Femur (tissue), 1 donor: ENCODE data around the gene INPP5D.
"Not testable (repeated sequence)": the region's sequence is repeated elsewhere in the genome, so short reads cannot be mapped to it uniquely, and the experiment has no call there.

Source experiments
- DNase-seq: peaks from one replicate; pipeline ENCODE4 v3.0.0-alpha.2; 2017

INPP5D gene

GRCh38 chr2:233096006-233096405, 35.9 kb downstream of the INPP5D start:
- no peak for DNase-seq

GRCh38 chr2:233098618-233099017, 38.5 kb downstream of the INPP5D start:
- no peak for DNase-seq

DNA sequence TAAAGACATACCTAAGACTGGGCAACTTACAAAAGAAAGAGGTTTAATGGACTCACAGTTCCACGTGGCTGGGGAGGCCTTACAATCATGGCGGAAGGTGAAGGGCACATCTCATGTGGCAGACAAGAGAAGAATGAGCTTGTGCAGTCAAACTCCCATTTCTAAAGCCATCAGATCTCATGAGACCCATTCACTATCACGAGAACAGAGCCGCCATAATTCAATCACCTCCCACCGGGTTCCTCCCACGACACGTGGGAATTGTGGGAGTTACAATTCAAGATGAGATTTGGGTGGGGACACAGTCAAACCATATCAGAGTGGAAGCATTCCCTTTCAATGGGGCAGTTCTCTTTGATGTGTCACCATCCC, 39.7 kb downstream of the INPP5D start:
- not testable (repeated sequence) for DNase-seq

DNA sequence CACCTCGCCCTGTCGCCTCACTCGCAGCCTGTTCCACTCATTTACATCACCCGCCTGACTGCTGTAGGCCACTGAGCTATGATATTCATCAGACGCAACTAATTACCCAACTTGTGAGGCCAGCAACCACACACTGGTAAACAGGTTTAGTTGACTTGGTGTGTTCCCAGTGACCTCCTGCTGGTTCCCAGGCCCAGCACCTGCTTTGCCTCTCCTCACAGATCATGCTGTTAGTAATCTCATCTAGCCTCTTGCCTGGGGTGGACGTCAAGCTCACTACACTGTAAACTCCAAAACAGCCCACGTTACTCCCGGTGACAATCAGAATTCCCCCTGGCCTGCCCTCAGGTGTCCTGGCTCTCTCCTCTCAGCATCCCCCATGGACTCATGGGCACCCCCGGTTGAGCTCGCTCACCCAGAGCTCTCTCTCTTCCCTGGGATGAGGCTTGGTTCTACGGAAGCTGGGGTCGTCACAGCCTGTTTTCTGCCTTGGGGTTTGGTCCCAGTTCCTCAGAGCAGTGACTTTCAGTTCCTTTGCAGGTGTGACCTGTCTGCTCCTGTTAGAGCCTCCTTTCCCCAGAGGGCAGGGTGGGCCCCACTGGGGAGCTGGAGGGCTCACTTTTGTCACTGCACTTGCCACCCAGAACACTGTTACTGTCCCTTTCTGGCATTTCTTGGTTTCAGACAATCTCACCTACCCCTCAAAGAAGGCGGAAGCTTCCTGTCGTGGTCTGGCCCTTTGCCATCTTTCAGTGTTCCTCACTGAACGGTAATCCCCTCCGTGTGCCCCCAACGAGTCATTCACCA, 40.3 kb downstream of the INPP5D start:
- DNase-seq = no peak

GRCh38 chr2:233101141-233101540, 41.0 kb downstream of the INPP5D start:
- DNase-seq = no peak

GRCh38 chr2:233101816-233102215, 41.7 kb downstream of the INPP5D start:
- DNase-seq = no peak

- DNase-seq = no peak
Measured at GRCh38 chr2:233105156-233105895, 45.2 kb downstream of the INPP5D start.

DNA sequence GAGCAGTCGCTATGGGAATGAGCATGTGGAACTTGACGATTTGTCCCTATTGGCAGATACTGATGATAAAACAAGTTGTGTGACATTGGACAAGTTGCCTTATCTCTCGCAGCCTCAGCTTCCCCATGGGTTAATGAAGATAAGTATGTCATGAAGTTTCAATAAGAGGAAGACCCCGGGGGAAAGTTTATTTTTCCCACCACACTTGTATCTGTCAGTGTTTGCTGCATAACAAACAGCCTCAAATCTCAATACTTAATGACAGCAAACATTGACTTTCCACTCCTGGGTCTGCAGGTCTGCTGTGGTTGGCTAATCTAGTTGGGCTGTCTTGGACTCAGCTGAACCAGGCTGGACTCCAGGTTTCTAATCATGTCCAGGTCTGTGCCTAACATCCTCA, 45.8 kb downstream of the INPP5D start:
- DNase-seq = no peak

GRCh38 chr2:233107011-233107410, 46.9 kb downstream of the INPP5D start:
- no peak for DNase-seq

- peak; percentile 58 for DNase-seq
Measured at GRCh38 chr2:233107831-233108300, 47.7 kb downstream of the INPP5D start.

GRCh38 chr2:233108611-233109490, 48.7 kb downstream of the INPP5D start:
- DNase-seq = no peak

DNA sequence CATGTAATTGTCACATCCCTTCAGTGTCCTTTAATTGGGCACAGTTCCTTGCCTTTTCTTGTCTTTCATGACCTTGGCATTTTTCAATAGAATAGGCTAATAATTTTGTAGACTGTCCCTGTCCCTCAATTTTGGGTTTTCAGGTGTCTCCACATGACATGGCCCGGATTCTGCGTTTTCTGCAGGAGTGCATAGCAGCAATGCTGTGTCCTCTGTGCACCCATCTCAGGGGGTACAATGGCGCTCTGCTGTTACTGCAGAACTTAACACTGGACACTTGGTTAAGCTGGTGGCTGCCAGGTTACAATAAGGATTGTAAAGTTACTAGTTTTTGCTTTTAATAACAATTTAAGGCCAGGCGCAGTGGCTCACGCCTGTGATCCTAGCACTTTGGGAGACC, 51.3 kb downstream of the INPP5D start:
- no peak for DNase-seq

- DNase-seq = no peak
Measured at GRCh38 chr2:233112329-233112728, 52.2 kb downstream of the INPP5D start.

- DNase-seq = no peak
Measured at GRCh38 chr2:233112776-233113452, 52.8 kb downstream of the INPP5D start.

- no peak for DNase-seq
Measured at GRCh38 chr2:233114421-233114861, 54.3 kb downstream of the INPP5D start.

DNA sequence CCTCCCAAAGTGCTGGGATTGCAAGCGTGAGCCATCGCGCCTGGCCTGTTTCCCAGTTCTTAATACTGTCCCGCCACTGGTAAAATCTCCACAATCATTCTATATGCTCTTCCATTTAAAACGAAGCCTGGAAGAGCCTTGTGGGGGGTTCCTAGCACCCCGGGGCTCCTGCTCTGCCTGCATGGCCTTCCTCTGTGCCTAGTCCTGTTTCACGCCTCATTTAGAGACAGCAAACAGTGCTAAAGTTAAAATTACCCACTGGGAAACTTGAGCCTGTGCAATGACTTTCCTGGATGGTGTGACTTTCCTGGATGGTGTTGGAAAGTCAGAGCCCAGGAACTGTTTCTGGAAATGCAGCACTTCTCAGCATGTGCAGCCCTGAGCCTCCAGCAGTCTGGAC, 55.0 kb downstream of the INPP5D start:
- no peak for DNase-seq

DNA sequence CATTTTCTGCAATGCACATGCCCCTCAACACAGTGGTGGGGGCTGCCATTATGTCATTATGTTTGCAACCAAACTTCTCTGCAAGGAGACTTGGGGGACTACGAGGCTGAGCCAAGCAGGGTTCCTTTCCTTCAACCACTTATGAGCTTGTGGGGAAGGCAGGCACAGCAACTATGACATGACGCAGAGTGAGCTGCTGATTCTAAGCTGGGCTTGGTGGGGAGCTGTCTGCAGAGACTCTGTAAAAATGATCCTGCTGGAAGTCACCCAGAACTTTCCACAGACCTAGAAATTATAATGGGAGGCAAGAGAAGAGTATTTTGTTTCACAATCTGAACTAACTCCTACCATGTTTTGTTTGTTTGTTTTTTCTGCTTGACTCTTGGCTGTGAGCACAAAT, 55.6 kb downstream of the INPP5D start:
- no peak for DNase-seq

GRCh38 chr2:233116946-233117345, 56.8 kb downstream of the INPP5D start:
- DNase-seq = no peak

GRCh38 chr2:233117351-233117750, 57.2 kb downstream of the INPP5D start:
- DNase-seq = no peak

- no peak for DNase-seq
Measured at GRCh38 chr2:233117811-233118647, 57.9 kb downstream of the INPP5D start.

DNA sequence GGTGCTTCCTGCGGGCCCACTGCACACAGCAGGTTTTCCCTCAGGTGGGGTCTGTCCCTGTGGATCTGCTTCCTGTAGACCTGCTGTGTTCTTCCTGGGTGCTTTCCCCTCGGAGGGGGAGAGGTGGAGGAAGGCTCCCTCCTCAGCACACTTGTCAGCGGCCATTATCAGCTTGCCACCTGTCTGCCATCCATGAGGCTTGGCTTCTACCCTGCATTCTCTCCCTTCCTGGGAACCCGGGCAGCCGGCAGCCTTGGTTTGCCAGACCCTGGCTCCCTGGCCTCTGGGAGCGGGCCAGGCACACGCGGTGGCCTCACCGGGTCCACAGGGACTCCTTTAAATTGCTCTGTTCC, 58.5 kb downstream of the INPP5D start:
- DNase-seq = no peak

DNA sequence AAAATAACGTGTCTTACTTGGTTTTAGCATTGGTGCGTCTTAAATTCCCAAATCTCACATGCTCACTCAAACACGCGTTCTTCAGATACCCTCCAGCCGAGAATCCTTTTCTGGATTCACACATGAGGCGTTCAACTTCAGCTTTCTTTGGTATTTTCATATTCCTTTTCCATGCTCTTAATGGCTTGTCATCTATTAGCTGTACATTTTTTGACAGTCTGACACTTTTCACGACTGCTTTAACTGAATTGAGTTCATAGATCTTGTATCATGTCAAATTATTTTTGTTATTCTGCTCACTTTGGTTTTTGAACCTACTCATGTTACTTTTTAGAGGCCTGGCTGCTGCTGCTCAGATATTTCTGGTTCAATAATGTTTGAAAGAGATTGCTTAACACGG, 59.0 kb downstream of the INPP5D start:
- DNase-seq = no peak
